ENCODE results near the gene HS3ST3B1.

HS3ST3B1 gene

GRCh38 chr17:14320098-14320497 is 19.2 kb downstream of the HS3ST3B1 start:
- no peak overlapping the region for H3K4me3 ChIP-seq (ENCODE audit: control insufficient read depth, low read depth, low read length)
- DNase-seq (ENCODE audit: low read depth) = no peak
- TF ChIP-seq, protein P1, sequence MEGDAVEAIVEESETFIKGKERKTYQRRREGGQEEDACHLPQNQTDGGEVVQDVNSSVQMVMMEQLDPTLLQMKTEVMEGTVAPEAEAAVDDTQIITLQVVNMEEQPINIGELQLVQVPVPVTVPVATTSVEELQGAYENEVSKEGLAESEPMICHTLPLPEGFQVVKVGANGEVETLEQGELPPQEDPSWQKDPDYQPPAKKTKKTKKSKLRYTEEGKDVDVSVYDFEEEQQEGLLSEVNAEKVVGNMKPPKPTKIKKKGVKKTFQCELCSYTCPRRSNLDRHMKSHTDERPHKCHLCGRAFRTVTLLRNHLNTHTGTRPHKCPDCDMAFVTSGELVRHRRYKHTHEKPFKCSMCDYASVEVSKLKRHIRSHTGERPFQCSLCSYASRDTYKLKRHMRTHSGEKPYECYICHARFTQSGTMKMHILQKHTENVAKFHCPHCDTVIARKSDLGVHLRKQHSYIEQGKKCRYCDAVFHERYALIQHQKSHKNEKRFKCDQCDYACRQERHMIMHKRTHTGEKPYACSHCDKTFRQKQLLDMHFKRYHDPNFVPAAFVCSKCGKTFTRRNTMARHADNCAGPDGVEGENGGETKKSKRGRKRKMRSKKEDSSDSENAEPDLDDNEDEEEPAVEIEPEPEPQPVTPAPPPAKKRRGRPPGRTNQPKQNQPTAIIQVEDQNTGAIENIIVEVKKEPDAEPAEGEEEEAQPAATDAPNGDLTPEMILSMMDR (IDR thresholded peaks at IDR 0.05; ENCODE audit: control insufficient read depth, insufficient read depth, low read depth, low read length, missing control alignments) = no peak

DNA sequence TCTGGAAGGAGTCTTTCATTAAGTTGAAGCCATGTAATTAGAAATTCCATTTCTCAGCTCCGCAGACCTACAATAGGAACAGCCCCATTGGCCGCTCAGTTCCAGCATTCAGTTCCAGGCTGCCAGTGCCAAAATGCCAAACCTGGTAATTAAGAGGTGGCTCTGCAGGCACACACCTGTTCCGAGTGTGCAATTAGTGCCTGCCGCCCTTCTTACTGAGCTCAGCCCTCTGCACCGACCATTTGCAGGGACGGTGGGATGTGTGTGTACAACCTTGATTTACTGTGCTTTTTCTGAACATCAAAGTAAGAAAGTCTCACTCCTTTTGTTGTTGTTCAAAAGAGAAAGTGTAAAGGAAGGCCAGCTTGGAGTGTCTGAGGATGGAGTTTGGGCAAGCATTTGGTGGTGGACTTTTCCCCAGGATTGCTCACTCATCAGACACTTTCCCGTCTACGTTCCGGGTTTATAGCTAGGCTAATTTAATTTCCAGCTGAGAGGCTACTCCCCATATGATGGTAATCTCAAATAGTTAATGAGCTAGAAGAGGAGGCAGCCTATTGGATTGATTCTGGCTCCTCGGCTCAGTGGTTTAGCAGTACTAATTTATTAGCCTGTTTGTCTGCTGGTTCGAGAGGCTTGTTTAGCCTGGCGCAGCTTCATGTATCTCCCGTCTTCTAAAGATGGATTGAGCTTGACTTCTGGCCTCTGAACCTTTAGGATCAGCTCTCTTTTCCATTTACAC is 20.0 kb downstream of the HS3ST3B1 start:
- no peak overlapping the region for H3K4me3 ChIP-seq (ENCODE audit: control insufficient read depth, low read depth, low read length)
- DNase-seq (ENCODE audit: low read depth) = no peak
- TF ChIP-seq, protein P1 (IDR thresholded peaks at IDR 0.05; ENCODE audit: control insufficient read depth, insufficient read depth, low read depth, low read length, missing control alignments) = no peak

- DNase-seq (ENCODE audit: low read depth) = no peak
- TF ChIP-seq, protein P1 (IDR thresholded peaks at IDR 0.05; ENCODE audit: control insufficient read depth, insufficient read depth, low read depth, low read length, missing control alignments) = no peak
- no peak overlapping the region for H3K4me3 ChIP-seq (ENCODE audit: control insufficient read depth, low read depth, low read length)
These were observed 20.6 kb downstream of the HS3ST3B1 start for GRCh38 chr17:14321476-14321949.

- no peak for DNase-seq (ENCODE audit: low read depth)
- TF ChIP-seq, protein P1 (IDR thresholded peaks at IDR 0.05; ENCODE audit: control insufficient read depth, insufficient read depth, low read depth, low read length, missing control alignments) = no peak
- no peak overlapping the region for H3K4me3 ChIP-seq (ENCODE audit: control insufficient read depth, low read depth, low read length)
These were observed 21.3 kb downstream of the HS3ST3B1 start for GRCh38 chr17:14321980-14322776.

DNA sequence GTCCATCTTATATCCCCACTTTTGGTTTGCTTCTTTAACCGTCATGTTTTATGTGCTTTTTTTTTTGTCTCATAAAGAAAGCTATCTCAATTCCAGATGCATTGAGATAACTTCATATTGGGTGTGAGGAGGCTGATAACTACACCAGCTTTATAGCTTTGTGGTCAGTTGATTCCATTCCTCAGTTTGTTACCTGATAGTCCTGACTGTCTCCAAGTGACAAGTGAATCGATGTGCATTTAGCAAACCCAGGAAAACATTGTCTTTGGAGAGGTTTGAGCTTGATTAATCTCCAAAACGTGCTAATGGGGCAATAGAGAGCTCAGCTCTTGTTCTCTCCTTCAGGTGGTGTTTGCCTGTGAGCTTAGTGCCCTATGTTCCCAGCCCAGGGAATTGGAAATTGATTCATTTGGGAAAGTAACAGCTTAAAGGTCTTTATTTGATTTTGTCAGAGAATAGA is 22.7 kb downstream of the HS3ST3B1 start:
- no peak overlapping the region for H3K4me3 ChIP-seq (ENCODE audit: control insufficient read depth, low read depth, low read length)
- TF ChIP-seq, protein P1 (IDR thresholded peaks at IDR 0.05; ENCODE audit: control insufficient read depth, insufficient read depth, low read depth, low read length, missing control alignments) = no peak
- no peak for DNase-seq (ENCODE audit: low read depth)

DNA sequence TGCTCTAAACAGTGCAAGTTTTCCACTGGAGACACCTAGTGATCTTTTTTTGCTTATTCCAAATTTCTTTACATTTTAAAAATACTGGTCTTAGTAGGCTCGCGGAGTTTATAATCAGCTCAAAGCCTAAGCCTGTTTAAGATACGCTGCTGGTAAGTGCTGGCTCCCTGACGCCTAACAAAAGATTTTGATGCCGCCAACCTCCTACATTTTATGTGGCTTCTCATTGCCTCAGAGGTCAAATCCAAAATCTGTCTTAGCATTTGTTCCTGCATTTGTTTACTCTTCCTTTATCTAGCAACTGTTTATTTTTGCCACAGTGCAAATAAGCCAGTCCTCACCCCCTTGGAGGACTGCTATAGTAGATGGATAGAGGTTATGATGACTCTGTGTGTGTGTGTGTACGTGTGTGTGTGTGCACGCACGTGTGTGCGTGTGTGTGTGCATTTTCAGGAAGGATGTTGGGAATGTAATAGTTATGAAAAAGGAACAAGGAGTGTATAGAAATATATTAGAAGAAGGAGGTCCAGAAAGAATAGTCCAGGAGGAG is 24.8 kb downstream of the HS3ST3B1 start:
- no peak overlapping the region for H3K4me3 ChIP-seq (ENCODE audit: control insufficient read depth, low read depth, low read length)
- TF ChIP-seq, protein P1 (IDR thresholded peaks at IDR 0.05; ENCODE audit: control insufficient read depth, insufficient read depth, low read depth, low read length, missing control alignments) = no peak
- DNase-seq (ENCODE audit: low read depth) = no peak
